GM19043 (cell line): ENCODE results near the gene C2CD2.

Source experiments
- ATAC-seq: cut with Tn5 transposase; IDR thresholded peaks from one replicate; pipeline ENCODE4 v1.9.1; 2021; ENCODE audit warnings: low read depth; ENCODE audit not compliant: unreplicated experiment

C2CD2 gene

DNA sequence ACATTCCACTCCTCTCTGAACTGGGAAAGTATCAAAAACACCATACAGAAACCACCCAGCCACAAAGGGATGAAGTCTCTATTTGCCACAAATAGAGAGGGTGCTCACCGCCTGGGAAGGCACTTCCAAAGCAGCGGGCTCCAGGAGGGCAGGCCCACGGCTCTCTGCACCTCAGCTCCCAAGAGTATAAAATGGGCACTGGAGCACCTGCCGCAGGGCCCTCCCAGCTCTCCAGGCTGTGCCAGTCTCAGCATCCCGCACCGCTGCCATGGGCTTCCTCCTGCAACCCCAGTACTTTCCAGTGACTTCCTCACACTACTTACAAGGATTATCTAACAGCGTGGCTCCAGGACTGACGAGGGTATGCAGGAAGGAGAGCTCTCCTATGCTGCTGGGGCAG lies 14.4 kb downstream of the C2CD2 start:
- ATAC-seq: no peak

DNA sequence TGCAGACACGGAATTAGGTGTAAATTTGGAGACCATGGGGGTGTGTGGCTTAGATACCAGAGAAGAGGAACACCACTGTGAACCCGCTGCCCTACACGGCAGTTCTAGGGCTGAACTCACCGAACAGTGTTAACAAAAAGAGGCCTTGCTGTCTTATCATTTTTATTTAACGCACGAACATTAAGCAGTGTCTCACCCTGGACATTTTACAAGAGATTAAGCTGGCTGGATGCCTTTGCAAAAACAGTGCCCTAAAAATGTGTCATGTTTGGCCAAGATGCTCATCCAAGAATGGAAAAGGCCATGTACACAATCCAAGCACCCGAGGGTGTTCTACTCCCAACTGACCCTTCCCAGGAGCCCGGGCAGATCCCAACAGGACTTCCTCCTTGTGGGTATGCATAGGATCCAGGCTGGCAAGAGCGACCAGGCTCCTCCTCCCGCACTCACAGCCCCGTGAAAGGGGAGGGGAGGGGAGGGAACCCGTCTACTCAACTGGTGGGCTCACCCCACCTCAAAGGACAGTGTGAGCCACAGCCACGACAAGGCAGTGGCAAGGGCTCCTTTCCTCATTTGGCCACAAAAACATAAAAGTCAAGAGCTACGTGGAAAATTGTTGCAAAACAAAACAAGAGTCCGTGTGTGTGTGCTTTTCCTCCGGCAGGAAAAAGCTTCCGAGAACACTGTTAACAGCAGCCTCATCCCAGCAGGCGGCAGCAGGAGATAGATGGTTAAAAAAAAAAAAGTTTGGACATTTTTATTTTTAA lies 20.3 kb downstream of the C2CD2 start:
- no peak for ATAC-seq

DNA sequence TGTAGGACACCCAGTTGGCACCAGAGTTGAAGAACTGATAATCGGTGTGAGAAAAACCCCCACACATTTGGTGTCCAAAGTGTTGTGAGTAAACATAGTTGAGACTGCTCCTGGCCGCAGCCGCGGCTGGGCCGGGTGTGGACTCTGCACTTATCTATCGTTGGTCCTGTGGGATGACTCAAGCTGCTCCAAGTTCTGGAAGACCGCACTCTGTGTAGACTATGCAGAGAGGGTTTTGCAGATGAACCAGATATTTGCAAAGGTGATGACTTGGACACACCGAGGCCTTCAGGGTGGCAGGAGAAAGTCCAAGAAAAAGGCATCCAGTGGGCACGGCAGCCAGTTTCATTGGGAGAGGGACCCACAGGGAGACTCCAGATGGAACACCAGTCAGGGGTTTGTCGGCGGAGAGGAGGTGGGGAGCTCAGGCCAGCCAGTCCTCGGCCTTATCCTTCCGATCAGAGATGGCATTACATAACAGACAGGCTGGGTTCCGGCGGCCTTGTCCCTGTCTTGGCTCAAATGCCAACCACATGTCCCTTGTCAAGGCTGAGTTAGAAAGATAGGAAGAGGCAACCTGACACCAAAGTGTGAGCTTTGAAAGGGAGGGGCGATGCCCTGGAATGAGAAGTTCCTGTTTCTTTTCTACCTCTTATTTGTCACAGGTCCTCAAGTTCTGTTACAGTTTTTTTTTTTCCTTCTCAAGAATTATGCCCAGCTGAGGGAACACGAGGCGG lies 21.1 kb downstream of the C2CD2 start:
- ATAC-seq: no peak

DNA sequence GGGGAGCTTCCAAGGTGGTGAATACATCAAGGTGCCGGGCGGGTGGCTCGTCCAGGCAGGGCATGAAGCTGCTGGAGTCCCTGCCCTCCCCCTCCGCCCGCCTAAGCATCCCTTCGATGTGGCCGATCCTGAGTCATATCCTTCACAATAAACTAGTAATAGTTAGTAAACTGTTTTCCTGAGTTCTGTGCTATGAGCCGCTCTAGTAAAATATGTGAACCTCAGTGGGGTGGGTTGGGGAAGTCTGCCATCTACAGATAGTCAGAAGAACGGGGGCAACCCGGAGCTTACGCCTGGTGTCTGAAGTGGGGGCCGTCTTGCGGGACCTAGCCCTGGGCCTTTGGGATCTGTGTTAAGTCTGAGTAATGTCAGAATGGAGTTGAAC lies 21.6 kb downstream of the C2CD2 start:
- ATAC-seq: no peak

GRCh38 chr21:41931041-41931451 lies 22.8 kb downstream of the C2CD2 start:
- ATAC-seq: no peak

- ATAC-seq: no peak
Measured at GRCh38 chr21:41929248-41929647, 24.6 kb downstream of the C2CD2 start.

- no peak for ATAC-seq
Measured at GRCh38 chr21:41928621-41929220, 25.1 kb downstream of the C2CD2 start.

GRCh38 chr21:41927727-41928409 lies 25.9 kb downstream of the C2CD2 start:
- no peak for ATAC-seq

GRCh38 chr21:41926807-41927171 lies 27.0 kb downstream of the C2CD2 start:
- no peak for ATAC-seq

DNA sequence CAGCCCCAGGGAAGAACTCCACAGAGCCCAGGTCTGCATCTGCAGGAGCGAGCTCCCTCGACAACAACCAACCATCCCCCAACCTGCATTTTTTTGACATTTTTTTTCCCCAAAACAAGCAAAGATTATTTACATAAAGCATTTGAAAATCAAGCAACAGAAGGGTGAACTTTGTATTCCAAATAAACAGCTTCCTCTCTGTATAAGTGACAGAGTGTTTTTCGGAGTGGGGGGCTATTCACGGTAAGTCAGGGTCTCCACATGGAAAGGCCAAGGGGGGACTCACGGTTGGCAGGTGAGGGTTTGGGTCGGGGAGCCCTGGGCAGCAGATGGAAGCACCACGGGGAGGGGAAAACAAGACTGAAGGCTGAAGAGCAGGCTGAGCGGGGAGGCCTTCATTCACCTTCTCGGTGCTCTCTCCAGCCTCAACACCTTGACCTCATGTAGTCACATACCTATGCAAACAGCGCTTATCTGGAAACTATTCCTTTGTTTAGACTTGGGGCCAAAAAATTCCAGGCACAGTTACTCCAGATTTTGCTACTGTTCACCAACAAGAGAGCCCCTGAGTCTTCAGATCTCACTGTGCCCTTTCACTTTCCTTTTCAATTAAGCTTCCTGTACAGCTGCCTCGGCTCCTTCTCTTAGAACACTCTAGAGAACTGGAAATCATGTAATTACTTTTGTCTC lies 27.6 kb downstream of the C2CD2 start:
- ATAC-seq: no peak

DNA sequence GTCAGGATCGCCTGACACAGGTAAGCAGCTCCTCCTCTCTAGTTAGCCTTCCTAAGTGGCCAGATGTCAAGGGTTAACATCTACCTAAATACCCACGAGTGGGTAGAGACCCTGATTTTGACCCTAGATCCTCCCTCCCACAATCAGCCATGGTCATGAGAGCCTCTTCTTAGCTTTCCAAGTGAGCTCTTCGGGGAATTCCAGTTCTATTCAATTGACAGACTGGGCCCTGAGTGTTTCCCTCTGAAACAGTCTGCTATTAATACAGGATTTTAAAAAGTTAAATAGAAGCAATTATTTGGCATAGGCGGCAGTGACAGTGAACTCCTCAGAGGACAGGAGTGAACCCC lies 28.1 kb downstream of the C2CD2 start:
- ATAC-seq: no peak

DNA sequence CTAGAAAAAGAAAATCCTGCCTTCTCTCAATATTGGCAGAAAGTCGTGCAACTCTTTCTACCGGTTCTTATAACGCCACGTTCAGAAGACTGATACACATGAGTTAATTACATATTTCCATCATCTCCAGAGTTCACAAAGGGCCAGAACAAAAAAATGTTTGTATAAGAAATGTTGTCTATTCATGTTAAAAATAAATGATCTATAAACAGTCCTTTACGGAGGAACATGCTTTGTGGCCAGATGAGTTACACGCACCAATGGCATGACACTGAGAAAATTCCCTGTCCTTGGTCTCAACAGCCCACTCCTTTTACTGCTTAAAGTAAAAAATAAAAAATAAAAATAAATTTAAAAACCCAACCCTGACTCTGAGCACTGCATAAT lies 29.5 kb downstream of the C2CD2 start:
- ATAC-seq: no peak

DNA sequence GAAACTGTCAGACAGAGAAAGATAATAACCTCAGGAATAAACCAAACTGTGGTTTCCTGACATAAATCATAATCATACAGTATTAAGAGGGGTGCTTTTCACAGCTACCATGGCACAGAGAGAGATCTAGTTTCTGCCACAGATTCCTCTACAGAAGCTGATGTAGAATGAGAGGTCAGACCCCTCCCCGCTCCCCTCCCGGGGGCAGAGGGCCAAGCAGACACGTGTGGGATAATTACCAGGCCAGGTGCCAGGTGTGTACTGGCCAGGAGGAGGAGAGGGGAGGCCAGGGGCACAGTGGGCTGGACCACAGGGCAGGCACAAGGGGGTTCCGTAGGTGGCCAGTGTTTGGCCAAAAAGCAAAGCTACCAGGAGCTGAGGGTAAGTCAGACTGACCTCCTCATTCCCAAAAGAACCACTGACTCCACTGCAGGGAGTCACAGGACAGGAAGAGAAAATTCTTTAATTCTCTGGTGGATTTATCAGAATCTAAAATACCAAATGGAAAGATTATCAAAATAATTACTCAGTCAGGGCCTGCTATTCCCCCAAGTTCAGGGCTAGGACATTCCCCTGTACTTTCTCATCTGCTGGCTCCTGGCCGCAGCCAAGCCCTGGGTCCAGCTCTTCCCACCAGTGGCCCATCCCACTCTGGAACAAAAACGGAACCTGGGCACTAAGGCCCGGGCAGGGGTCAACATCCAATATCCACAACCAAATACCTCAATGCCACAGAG lies 30.0 kb downstream of the C2CD2 start:
- ATAC-seq: no peak

DNA sequence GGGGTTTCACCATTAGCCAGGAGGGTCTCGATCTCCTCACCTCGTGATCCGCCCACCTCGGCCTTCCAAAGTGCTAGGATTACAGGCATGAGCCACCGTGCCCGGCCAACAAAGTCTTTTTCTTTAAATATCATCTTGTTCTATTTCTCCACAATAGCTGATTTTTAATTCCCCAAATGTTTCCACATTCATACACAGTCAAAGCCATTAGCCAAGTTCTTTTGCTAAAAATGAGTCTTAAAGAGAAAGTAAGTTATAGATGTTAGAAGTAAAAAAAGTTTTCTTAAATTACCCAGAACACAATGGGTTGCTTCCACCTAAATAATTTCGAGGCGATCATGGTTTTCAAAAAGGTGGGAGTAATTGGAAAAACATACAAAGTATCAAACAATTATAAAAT lies 30.6 kb downstream of the C2CD2 start:
- no peak for ATAC-seq

GRCh38 chr21:41921021-41921420 lies 32.8 kb downstream of the C2CD2 start:
- ATAC-seq: no peak

- ATAC-seq: no peak
Measured at GRCh38 chr21:41920476-41920875, 33.3 kb downstream of the C2CD2 start.

DNA sequence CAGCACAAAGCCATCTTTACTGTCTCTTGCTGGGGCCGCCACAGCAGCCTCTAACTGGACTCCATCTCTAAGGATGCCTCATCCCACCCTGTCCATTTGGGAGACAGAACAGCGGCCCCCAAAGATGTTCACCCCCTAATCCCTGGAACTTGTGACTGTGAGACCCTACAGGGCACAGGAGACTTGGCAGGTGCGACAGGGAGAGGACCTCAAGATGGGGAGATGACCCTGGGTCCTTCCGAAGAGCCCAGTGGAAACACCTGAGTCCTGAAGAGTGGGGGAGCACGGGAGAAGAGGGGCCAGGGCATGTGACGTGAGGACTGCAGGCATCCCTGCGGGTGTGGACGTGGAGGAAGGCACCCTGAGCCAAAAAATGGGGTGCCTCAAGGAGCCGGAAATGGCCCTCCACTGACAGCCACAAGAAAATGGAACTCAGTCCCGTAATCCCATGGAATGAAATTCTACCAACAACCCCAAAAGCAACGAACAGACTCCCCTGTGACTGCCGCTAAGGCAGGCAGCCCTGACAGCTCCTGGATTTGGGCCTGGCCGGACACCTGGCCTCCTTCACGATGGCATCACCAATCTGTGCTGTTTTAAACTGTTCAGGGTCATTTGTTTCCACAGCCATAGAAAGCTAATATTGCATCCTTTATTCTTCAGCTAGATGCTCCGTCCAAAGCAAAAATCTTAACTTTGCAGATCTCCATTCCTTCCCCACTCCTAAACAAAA lies 34.0 kb downstream of the C2CD2 start:
- ATAC-seq: no peak

DNA sequence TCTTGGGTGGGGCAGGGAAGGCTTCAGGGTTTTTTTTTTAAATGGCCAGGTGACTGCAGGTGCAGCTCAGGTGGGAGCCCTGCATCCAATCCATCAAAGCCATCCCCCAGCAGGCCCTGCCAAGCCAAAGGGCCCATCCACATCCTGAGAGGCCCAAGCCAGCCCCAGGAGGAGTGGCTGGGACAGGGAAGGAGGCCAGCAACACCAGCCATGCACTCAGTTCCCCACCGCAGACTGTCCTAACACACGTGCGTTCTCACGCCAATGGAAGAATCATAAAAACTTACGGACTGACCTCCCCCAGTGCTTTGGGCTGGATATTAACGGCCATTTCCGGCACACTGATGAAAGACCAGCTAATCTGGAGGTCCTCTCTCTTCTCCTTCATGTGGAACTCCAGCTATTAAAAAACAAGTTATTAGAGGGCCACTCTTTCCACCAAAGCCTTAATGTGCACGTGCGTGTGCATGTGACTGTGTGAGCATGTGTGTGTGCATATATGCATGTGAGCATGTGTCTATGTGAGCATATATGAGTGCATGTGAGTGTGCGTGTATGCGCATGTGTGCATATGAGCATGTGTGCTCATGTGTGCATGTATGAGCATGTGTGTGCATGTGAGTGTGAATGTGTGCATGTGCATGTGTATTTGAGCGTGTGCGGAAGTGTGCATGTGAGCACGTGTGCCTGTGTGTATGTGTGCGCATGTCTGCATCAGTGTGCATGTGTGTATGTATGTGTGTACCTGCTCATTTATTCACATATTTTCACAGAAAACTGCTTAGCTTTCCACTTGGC lies 35.1 kb downstream of the C2CD2 start:
- ATAC-seq: no peak

- no peak for ATAC-seq
Measured at GRCh38 chr21:41917531-41917930, 36.3 kb downstream of the C2CD2 start.
